Loucy (cell line): ENCODE data around the gene TMEM117.

Source experiments
- H2AFZ ChIP-seq: fragments of 200-600 bp; sonication (generic); 2 replicates; pipeline ENCODE4 v1.6.0; 2016; ENCODE audit warnings: antibody characterized with exemption, mild to moderate bottlenecking, low read length, moderate library complexity
- H3F3A ChIP-seq: fragments of 200-600 bp; 2 replicates; pipeline ENCODE4 v1.6.0; 2016; ENCODE audit warnings: antibody characterized with exemption, low read depth, mild to moderate bottlenecking
- H3K27me3 ChIP-seq: fragments of 200-600 bp; sonication (generic); 2 replicates; pipeline ENCODE4 v1.6.1; 2014; ENCODE audit warnings: low read length, mild to moderate bottlenecking; ENCODE audit not compliant: insufficient read depth, poor library complexity, severe bottlenecking
- H3K36me3 ChIP-seq: fragments of 200-600 bp; sonication (generic); 2 replicates; pipeline ENCODE4 v1.6.1; 2016; ENCODE audit warnings: low read length; ENCODE audit not compliant: insufficient read depth
- H3K4me1 ChIP-seq: fragments of 200-600 bp; sonication (generic); 2 replicates; pipeline ENCODE4 v1.5.1; 2014; ENCODE audit warnings: low read length, mild to moderate bottlenecking; ENCODE audit not compliant: insufficient read depth, poor library complexity, severe bottlenecking
- H3K4me2 ChIP-seq: fragments of 200-600 bp; sonication (generic); 2 replicates; pipeline ENCODE4 v1.6.0; 2014; ENCODE audit warnings: antibody characterized with exemption, low read length, low read depth, mild to moderate bottlenecking; ENCODE audit not compliant: poor library complexity, severe bottlenecking
- H3K4me3 ChIP-seq: fragments of 200-600 bp; sonication (generic); 2 replicates; pipeline ENCODE4 v1.5.1; 2014; ENCODE audit warnings: low read length, mild to moderate bottlenecking, mixed read lengths; ENCODE audit not compliant: poor library complexity, severe bottlenecking
- H3K79me2 ChIP-seq: fragments of 200-600 bp; sonication (generic); 2 replicates; pipeline ENCODE4 v1.6.1; 2014; ENCODE audit warnings: low read length; ENCODE audit not compliant: insufficient read depth
- H3K9ac ChIP-seq: fragments of 200-600 bp; sonication (generic); 2 replicates; pipeline ENCODE4 v1.6.0; 2014; ENCODE audit warnings: mild to moderate bottlenecking, low read depth, low read length, moderate library complexity; ENCODE audit not compliant: poor library complexity, severe bottlenecking
- H3K9me2 ChIP-seq: fragments of 200-600 bp; sonication (generic); replicated peaks from 2 replicates; pipeline ENCODE4 v1.6.1; 2016; ENCODE audit warnings: low read depth, low read length, mixed read lengths
- H3K9me3 ChIP-seq: fragments of 200-600 bp; sonication (generic); 2 replicates; pipeline ENCODE4 v1.6.1; 2014; ENCODE audit warnings: mild to moderate bottlenecking, antibody characterized with exemption, low read length, low read depth; ENCODE audit not compliant: insufficient read depth
- H4K20me1 ChIP-seq: fragments of 200-600 bp; sonication (generic); 2 replicates; pipeline ENCODE4 v1.6.0; 2014; ENCODE audit warnings: antibody characterized with exemption, low read length, mild to moderate bottlenecking; ENCODE audit not compliant: insufficient read depth, poor library complexity, severe bottlenecking
- CTCF ChIP-seq: fragments of 200-600 bp; sonication (generic); conservative IDR thresholded peaks from 2 replicates; pipeline ENCODE4 v1.5.1; 2014; ENCODE audit warnings: mild to moderate bottlenecking, antibody characterized with exemption, low read length
- EZH2phosphoT487 ChIP-seq: fragments of 200-600 bp; IDR thresholded peaks from 2 replicates; pipeline ENCODE4 v1.6.1; 2018; ENCODE audit warnings: antibody characterized with exemption, mild to moderate bottlenecking, moderate library complexity, borderline replicate concordance

Gene TMEM117

DNA sequence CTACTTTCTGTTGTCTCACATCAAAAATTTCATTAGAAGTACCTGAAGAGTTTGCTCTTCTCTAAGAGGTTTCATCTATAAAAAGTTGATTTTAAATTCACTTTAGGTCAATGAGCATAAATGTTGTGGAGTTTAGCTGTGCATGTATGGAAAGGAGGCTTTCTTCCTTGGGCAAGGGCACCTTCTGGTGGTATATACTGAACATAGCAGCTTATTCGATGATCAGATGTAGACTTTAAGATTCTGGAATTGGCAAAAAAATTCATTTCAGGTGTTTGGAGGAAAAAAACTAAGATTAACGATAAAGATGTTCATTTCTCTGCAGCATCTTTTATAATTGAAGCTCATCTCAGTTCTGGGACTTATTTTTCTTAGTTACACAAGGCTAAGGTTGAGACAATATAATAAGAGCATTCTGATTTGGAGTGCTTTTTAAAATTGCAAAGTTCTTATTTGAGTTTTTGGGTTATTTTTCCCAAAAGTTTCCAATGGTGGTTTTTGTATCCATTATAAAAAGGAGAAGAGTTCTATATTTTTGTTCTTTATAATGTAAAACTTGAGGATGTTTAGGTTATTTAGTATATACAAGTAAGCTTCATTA, 46.8 kb downstream of the TMEM117 start:
- Histone ChIP-seq H3K4me1 (peaks cover 3% of the 10 kb centered on the region), H3K4me3 (no peak overlapping the region), H3K4me2 (no peak overlapping the region)

GRCh38 chr12:43883311-43883710, 47.4 kb downstream of the TMEM117 start:
- Histone ChIP-seq H3K9me3 (no peaks in the 10 kb centered on the region), H3K4me3 (no peak overlapping the region), H3K4me2 (no peak overlapping the region), H3F3A (no peaks in the 10 kb centered on the region), H2AFZ (no peak overlapping the region), H3K9ac (no peak overlapping the region), H3K79me2 (no peaks in the 10 kb centered on the region), H3K36me3 (no peaks in the 10 kb centered on the region), H3K9me2 (no peaks in the 10 kb centered on the region), H4K20me1 (no peaks in the 10 kb centered on the region), H3K27me3 (no peaks in the 10 kb centered on the region), H3K4me1 (peaks cover 3% of the 10 kb centered on the region)
- TF ChIP-seq EZH2phosphoT487 (no peak), CTCF (no peak)

More for the DNA sequence above, 46.8 kb downstream of the TMEM117 start:
- Histone ChIP-seq H3K9me2 (no peaks in the 10 kb centered on the region), H3K79me2 (no peaks in the 10 kb centered on the region), H2AFZ (no peak overlapping the region), H3K27me3 (no peaks in the 10 kb centered on the region), H3K9ac (no peak overlapping the region), H3K36me3 (no peaks in the 10 kb centered on the region), H4K20me1 (no peaks in the 10 kb centered on the region), H3K9me3 (no peaks in the 10 kb centered on the region), H3F3A (0 out of 2 replicates have a peak, but pooled peaks cover 2% of the 10 kb centered on the region)
- TF ChIP-seq CTCF: peak; percentile 96
- TF ChIP-seq EZH2phosphoT487: no peak

DNA sequence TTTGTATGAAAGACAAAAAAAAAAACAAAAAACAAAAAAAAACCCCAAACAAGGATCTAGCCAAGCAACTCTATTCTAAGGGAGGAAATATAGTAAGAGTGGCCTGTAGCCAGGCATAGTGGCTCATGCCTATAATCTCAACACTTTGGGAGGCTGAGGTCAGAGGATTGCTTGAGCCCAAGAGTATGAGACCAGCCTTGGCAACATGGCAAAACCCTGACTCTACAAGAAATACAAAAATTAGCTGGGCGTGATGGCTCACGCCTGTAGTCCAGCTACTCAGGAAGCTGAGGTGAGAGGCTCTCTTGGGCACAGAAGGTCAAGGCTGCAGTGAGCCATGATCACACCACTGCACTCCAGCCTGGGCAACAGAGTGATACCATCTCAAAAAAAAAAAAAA, 47.9 kb downstream of the TMEM117 start:
- Histone ChIP-seq H2AFZ (no peak overlapping the region), H3F3A (no peaks in the 10 kb centered on the region), H3K9me2 (no peaks in the 10 kb centered on the region), H4K20me1 (no peaks in the 10 kb centered on the region), H3K27me3 (no peaks in the 10 kb centered on the region), H3K4me1 (peaks cover 3% of the 10 kb centered on the region), H3K79me2 (no peaks in the 10 kb centered on the region), H3K9ac (no peak overlapping the region), H3K36me3 (no peaks in the 10 kb centered on the region), H3K4me2 (no peak overlapping the region), H3K4me3 (no peak overlapping the region), H3K9me3 (no peaks in the 10 kb centered on the region)
- no peak for TF ChIP-seq CTCF
- no peak for TF ChIP-seq EZH2phosphoT487
